Spleen (tissue), 11 donors: ENCODE measurements around the gene SCAF11. TPM values are rescaled to one million over a fixed set of nuclear protein-coding genes. Genes with fewer than 3 reads are reported as not detected.

Source experiments
- DNase-seq: peaks from one replicate; pipeline ENCODE4 v3.0.0-alpha.2; 2020
- H3K27ac ChIP-seq, 8 donors: fragments of 200-600 bp; sonication (generic) in 7 of 8; 1 replicate in 4 of 8; 2 replicates in 4 of 8; pipeline versions ENCODE4 v1.5.0 to v1.8.0; 2016 to 2021; ENCODE audit warnings: inconsistent platforms in 4 of 8, mild to moderate bottlenecking in 4 of 8, moderate library complexity in 1 of 8
- H3K27me3 ChIP-seq, 7 donors: fragments of 200-600 bp; sonication (generic) in 6 of 7; replicated peaks in 1 of 7; 1 replicate in 4 of 7; 2 replicates in 3 of 7; pipeline versions ENCODE4 v1.5.0 to v1.8.0; 2016 to 2021; ENCODE audit warnings: inconsistent platforms in 3 of 7, mild to moderate bottlenecking in 1 of 7
- H3K36me3 ChIP-seq, 6 donors: fragments of 200-600 bp; sonication (generic) in 5 of 6; 1 replicate in 4 of 6; 2 replicates in 2 of 6; pipeline versions ENCODE4 v1.5.0 to v1.8.0; 2016 to 2021; ENCODE audit warnings: inconsistent platforms in 2 of 6
- H3K4me1 ChIP-seq, 6 donors: fragments of 200-600 bp; sonication (generic) in 5 of 6; 1 replicate in 3 of 6; 2 replicates in 3 of 6; pipeline versions ENCODE4 v1.5.0 to v1.8.0; 2016 to 2021; ENCODE audit warnings: inconsistent platforms in 3 of 6
- H3K4me3 ChIP-seq, 8 donors: fragments of 200-600 bp; sonication (generic) in 7 of 8; 1 replicate in 4 of 8; 2 replicates in 4 of 8; pipeline versions ENCODE4 v1.5.0 to v1.8.0; 2016 to 2021; ENCODE audit warnings: inconsistent platforms in 4 of 8, mild to moderate bottlenecking in 4 of 8, moderate library complexity in 2 of 8
- H3K9me3 ChIP-seq, 8 donors: fragments of 200-600 bp; sonication (generic) in 7 of 8; 1 replicate in 4 of 8; 2 replicates in 4 of 8; pipeline versions ENCODE4 v1.5.0 to v1.8.0; 2016 to 2021; ENCODE audit warnings: inconsistent platforms in 4 of 8
- POLR2A ChIP-seq, 3 donors: fragments of 450-650 bp; IDR thresholded peaks; one replicate each; pipeline ENCODE4 v1.5.1; 2017; ENCODE audit warnings: antibody characterized with exemption in 3 of 3, mild to moderate bottlenecking in 1 of 3
- POLR2AphosphoS5 ChIP-seq, 3 donors: sonication (generic); formaldehyde crosslinking; IDR thresholded peaks; one replicate each; pipeline ENCODE4 v1.5.1; 2017; ENCODE audit warnings: antibody characterized with exemption in 3 of 3
- WGBS, 5 donors: extraction: QIAGEN DNeasy Blood & Tissue Kit in 3 of 5; methylation state at CpG; one replicate each; pipeline versions ENCODE4 v1.1.5 to v1.1.7; 2013 to 2018; 5-methylcytosine and 5-hydroxymethylcytosine counted together
- intact Hi-C: fragments of 100-400 bp; cut with DNase I; formaldehyde crosslinking; loops from one replicate; pipeline ENCODE4 v1.15.0; 2023; ENCODE audit warnings: low total_unique reads
- polyA plus RNA-seq, 3 donors: library from polyadenylated mRNA; stranded (reverse); fragments of 200-250 nt; gene quantifications; one replicate each; pipeline ENCODE4 v1.2.1, GENCODE V29; 2013
- total RNA-seq, 7 donors: library from RNA; depleted of rRNA in 3 of 7; stranded (reverse); fragments of >200 nt in 3 of 7; fragmentation: NEBNext Ultra II Directional in 4 of 7; extraction: Animal tissue kit (Norgen Biotek cat#: 25700) in 4 of 7; gene quantifications; one replicate each; pipeline versions ENCODE4 v1.1.0 to v1.2.1, GENCODE V29; 2016 to 2021
- TF ChIP-seq, protein P1 (sequence below), 11 experiments: fragments of 200-600 bp in 7 of 11; fragments of 450-650 bp in 4 of 11; sonication (generic) in 4 of 11; IDR thresholded peaks in 8 of 11; conservative IDR thresholded peaks in 3 of 11; 1 replicate in 7 of 11; 2 replicates in 4 of 11; pipeline versions ENCODE4 v1.4.0 to v1.8.0; 2016 to 2021; ENCODE audit warnings: antibody characterized with exemption in 11 of 11, inconsistent platforms in 4 of 11, mild to moderate bottlenecking in 1 of 11
- donor health status: healthy with polysubstance abuse.
- donor health status: DM: no; HTN: no; CAD: no; lungs with moderate emphysema.
- donor health status: DM: no; HTN: no; CAD: no.
- donor health status: Bipolar disorder and iron deficiency.
- donor health status: healthy.
- donor health status: DM: no; HTN: no; CAD: no.
- donor health status: DM: yes; HTN: yes; CAD: no.

SCAF11 gene
- total and polyA plus RNA-seq, 10 donors: 30.0 to 249 (median 170) TPM

DNA sequence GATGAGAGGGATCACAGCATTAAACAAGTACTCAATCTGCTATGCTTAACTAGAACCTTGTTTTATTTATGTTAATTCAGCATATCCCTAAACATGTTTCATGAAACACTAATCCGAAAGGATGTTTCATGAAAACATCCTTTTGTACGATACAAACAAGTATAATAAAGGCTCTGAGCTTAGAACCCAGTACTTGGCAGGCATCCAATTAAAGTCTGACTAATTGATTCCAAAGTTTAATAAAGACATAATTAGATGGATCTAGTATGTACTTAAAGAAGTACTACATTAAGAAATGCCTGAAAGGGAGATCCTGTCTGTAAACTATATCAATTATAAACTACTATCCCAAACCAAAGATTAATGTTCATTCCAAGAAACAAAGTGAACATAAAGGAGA, 51.8 kb downstream of the SCAF11 start:
- Histone ChIP-seq H3K9me3 (no peaks in the 10 kb centered on the region), H3K36me3 (peaks cover 0 to 80% (median 30%) of the 10 kb centered on the region in 6 donors), H3K27ac (no peak overlapping the region), H3K27me3 (no peaks in the 10 kb centered on the region), H3K4me1 (peaks cover 0 to 8% (median 0%) of the 10 kb centered on the region in 6 donors), H3K4me3 (no peak overlapping the region)
- 86 to 93% (median 91%) methylated on average over 2 of the region's 2 CpGs for WGBS, 5 donors
- TF ChIP-seq POLR2A (IDR thresholded peaks at IDR 0.05): no peak
- TF ChIP-seq, protein P1, sequence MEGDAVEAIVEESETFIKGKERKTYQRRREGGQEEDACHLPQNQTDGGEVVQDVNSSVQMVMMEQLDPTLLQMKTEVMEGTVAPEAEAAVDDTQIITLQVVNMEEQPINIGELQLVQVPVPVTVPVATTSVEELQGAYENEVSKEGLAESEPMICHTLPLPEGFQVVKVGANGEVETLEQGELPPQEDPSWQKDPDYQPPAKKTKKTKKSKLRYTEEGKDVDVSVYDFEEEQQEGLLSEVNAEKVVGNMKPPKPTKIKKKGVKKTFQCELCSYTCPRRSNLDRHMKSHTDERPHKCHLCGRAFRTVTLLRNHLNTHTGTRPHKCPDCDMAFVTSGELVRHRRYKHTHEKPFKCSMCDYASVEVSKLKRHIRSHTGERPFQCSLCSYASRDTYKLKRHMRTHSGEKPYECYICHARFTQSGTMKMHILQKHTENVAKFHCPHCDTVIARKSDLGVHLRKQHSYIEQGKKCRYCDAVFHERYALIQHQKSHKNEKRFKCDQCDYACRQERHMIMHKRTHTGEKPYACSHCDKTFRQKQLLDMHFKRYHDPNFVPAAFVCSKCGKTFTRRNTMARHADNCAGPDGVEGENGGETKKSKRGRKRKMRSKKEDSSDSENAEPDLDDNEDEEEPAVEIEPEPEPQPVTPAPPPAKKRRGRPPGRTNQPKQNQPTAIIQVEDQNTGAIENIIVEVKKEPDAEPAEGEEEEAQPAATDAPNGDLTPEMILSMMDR (IDR thresholded peaks at IDR 0.05 in 8 of 11, conservative IDR thresholded peaks at IDR 0.05 in 3 of 11): no peak
- TF ChIP-seq POLR2AphosphoS5 (IDR thresholded peaks at IDR 0.05): no peak
- intact Hi-C loops: no loop called here
- DNase-seq: no peak

DNA sequence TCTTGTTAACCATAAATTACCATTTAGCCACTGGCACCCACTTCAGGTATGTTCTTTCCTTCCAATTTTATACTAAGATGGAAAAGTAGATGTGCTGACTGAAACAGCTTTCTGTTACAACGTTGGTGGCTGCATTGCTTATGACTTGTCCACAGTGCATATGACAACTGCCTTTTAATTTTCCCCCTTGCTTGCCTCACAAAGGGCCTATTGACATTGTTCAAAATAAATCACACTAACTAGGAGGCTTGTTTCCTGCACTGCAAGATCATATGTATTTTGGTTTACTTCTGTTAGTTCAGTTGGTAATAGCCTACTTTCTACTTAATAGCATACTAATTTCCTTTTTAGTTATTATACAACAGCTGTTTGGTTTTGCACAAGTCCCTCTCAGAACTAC, 55.4 kb downstream of the SCAF11 start:
- TF ChIP-seq POLR2AphosphoS5 (IDR thresholded peaks at IDR 0.05) (no peak), POLR2A (IDR thresholded peaks at IDR 0.05) (no peak)
- TF ChIP-seq, protein P1 (IDR thresholded peaks at IDR 0.05 in 8 of 11, conservative IDR thresholded peaks at IDR 0.05 in 3 of 11): no peak
- no peak overlapping the region for H3K4me3 ChIP-seq
- intact Hi-C loops: no loop called here
- H3K27me3 ChIP-seq: no peaks in the 10 kb centered on the region
- no peaks in the 10 kb centered on the region for H3K9me3 ChIP-seq
- H3K27ac ChIP-seq: no peak overlapping the region
- peaks cover 0 to 80% (median 36%) of the 10 kb centered on the region in 6 donors for H3K36me3 ChIP-seq
- 59 to 83% (median 60%) methylated on average over 1 of the region's 1 CpG for WGBS, 5 donors
- no peak for DNase-seq
- H3K4me1 ChIP-seq: peaks cover 0 to 9% (median 0%) of the 10 kb centered on the region in 6 donors

DNA sequence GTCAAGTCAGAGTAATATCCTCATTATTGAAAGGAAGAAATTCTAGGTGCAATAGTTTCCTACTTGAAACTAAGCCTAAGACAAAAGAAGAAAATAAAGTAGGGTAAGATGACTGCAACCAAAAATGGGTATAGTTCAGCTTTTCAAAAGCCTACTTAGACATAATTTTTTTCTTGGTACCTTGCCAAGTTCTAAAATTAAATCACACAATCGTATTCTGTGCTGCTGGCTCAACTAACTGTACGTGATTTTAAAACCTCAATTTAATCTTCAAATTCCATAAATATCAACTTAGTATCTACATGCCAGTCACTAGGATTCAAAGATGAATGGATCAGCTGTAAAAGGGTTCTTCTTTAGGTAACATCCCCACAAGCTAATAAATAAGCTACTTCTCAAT, 56.9 kb downstream of the SCAF11 start:
- TF ChIP-seq POLR2AphosphoS5 (IDR thresholded peaks at IDR 0.05): no peak
- TF ChIP-seq POLR2A (IDR thresholded peaks at IDR 0.05): no peak
- TF ChIP-seq, protein P1 (IDR thresholded peaks at IDR 0.05 in 8 of 11, conservative IDR thresholded peaks at IDR 0.05 in 3 of 11): no peak
- Histone ChIP-seq H3K4me3 (no peak overlapping the region), H3K36me3 (peaks cover 0 to 80% (median 45%) of the 10 kb centered on the region in 6 donors), H3K4me1 (peaks cover 0 to 9% (median 0%) of the 10 kb centered on the region in 6 donors), H3K27me3 (no peaks in the 10 kb centered on the region), H3K27ac (no peak overlapping the region), H3K9me3 (no peaks in the 10 kb centered on the region)
- intact Hi-C loops: no loop called here
- WGBS, 5 donors: 49 to 72% (median 56%) methylated on average over 2 of the region's 2 CpGs
- no peak for DNase-seq

DNA sequence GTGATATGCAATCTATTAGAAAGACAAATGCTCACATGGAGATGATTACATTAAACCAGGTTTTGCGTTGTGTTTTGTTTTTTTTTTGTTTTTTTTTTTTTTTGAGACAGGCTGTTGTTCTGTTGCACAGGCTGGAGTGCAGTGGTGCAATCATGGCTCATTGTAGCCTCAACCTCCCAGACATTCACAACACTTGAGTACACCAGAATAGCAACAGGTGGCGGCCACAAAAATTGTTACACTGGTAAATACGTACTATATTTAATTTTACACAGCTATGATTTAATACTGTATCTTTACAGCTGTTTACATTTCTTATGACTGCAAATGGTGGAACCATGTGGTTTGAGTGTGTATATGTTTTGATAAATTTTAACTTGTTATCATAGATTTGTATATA, 60.0 kb downstream of the SCAF11 start:
- WGBS, 5 donors: 95 to 97% (median 97%) methylated on average over 3 of the region's 3 CpGs
- Histone ChIP-seq H3K36me3 (peaks cover 0 to 97% (median 73%) of the 10 kb centered on the region in 6 donors), H3K4me3 (no peak overlapping the region), H3K27me3 (no peaks in the 10 kb centered on the region), H3K27ac (no peak overlapping the region), H3K4me1 (peaks cover 0 to 9% (median 0%) of the 10 kb centered on the region in 6 donors), H3K9me3 (no peaks in the 10 kb centered on the region)
- intact Hi-C loops: no loop called here
- no peak for DNase-seq
- TF ChIP-seq POLR2A (IDR thresholded peaks at IDR 0.05) (no peak), POLR2AphosphoS5 (IDR thresholded peaks at IDR 0.05) (no peak)
- TF ChIP-seq, protein P1 (IDR thresholded peaks at IDR 0.05 in 8 of 11, conservative IDR thresholded peaks at IDR 0.05 in 3 of 11): no peak
